Ectodermal cell (in vitro differentiated cells): ENCODE data around the gene CTNNB1.

Source experiments
- H3K27ac ChIP-seq: 2 replicates; pipeline ENCODE4 v1.7.0; 2013; ENCODE audit warnings: mild to moderate bottlenecking, low read depth, low read length; ENCODE audit not compliant: insufficient read depth, poor library complexity, severe bottlenecking
- H3K27me3 ChIP-seq: 2 replicates; pipeline ENCODE4 v1.7.0; 2013; ENCODE audit warnings: mild to moderate bottlenecking, low read length; ENCODE audit not compliant: insufficient read depth, control insufficient read depth, poor library complexity, severe bottlenecking
- H3K36me3 ChIP-seq: one replicate; pipeline ENCODE4 v1.7.0; 2013; ENCODE audit warnings: low read length; ENCODE audit not compliant: control insufficient read depth, insufficient read depth
- H3K4me1 ChIP-seq: one replicate; pipeline ENCODE4 v1.7.0; 2013; ENCODE audit warnings: low read length; ENCODE audit not compliant: control insufficient read depth, insufficient read depth
- H3K4me3 ChIP-seq: 2 replicates; pipeline ENCODE4 v1.7.0; 2013; ENCODE audit warnings: low read depth, low read length, control low read depth; ENCODE audit not compliant: insufficient read depth
- H3K9me3 ChIP-seq: 2 replicates; pipeline ENCODE4 v1.7.0; 2013; ENCODE audit warnings: mild to moderate bottlenecking, low read length, moderate library complexity; ENCODE audit not compliant: control insufficient read depth
- WGBS, 2 experiments: methylation state at CpG; one replicate each; pipeline ENCODE4 v1.1.7; 2013; ENCODE audit warnings: missing lambda C conversion rate in 2 of 2; 5-methylcytosine and 5-hydroxymethylcytosine counted together

The CTNNB1 gene

GRCh38 chr3:41236228-41236627 is 36.9 kb downstream of the CTNNB1 start:
- 75 to 87% methylated on average over 2 of the region's 2 CpGs for WGBS, 2 experiments
- Histone ChIP-seq H3K27me3 (no peaks in the 10 kb centered on the region), H3K9me3 (no peaks in the 10 kb centered on the region), H3K4me3 (no peak overlapping the region), H3K36me3 (peaks cover 39% of the 10 kb centered on the region), H3K27ac (no peak overlapping the region), H3K4me1 (peaks cover 17% of the 10 kb centered on the region)

- Histone ChIP-seq H3K36me3 (peaks cover 44% of the 10 kb centered on the region), H3K27me3 (no peaks in the 10 kb centered on the region), H3K4me3 (no peak overlapping the region), H3K9me3 (no peaks in the 10 kb centered on the region), H3K4me1 (peaks cover 17% of the 10 kb centered on the region), H3K27ac (no peak overlapping the region)
- 96 to 97% methylated on average over 3 of the region's 3 CpGs for WGBS, 2 experiments
These were observed 38.6 kb downstream of the CTNNB1 start for GRCh38 chr3:41237907-41238306.

- WGBS, 2 experiments, result 54 to 63% methylated on average over 2 of the region's 2 CpGs
- H3K9me3 ChIP-seq, result no peaks in the 10 kb centered on the region
- H3K27ac ChIP-seq, result no peak overlapping the region
- no peak overlapping the region for H3K4me3 ChIP-seq
- peaks cover 35% of the 10 kb centered on the region for H3K36me3 ChIP-seq
- H3K27me3 ChIP-seq, result no peaks in the 10 kb centered on the region
- peaks cover 14% of the 10 kb centered on the region for H3K4me1 ChIP-seq
These were observed 40.3 kb downstream of the CTNNB1 start for GRCh38 chr3:41239587-41239986.

- Histone ChIP-seq H3K4me3 (no peak overlapping the region), H3K36me3 (peaks cover 35% of the 10 kb centered on the region), H3K27ac (no peak overlapping the region), H3K9me3 (no peaks in the 10 kb centered on the region), H3K27me3 (no peaks in the 10 kb centered on the region), H3K4me1 (peaks cover under 1% of the 10 kb centered on the region)
- WGBS, 2 experiments, result 98% methylated on average over 4 of the region's 4 CpGs
These were observed 41.9 kb downstream of the CTNNB1 start for GRCh38 chr3:41241161-41241560.

GRCh38 chr3:41241800-41242571 is 42.7 kb downstream of the CTNNB1 start:
- Histone ChIP-seq H3K9me3 (no peaks in the 10 kb centered on the region), H3K27ac (no peak overlapping the region)
- WGBS, 2 experiments, result 93 to 97% methylated on average over 7 of the region's 7 CpGs

GRCh38 chr3:41243183-41243582 is 43.9 kb downstream of the CTNNB1 start:
- Histone ChIP-seq H3K4me3 (no peak overlapping the region), H3K36me3 (peaks cover 20% of the 10 kb centered on the region), H3K4me1 (no peaks in the 10 kb centered on the region), H3K27ac (no peak overlapping the region), H3K9me3 (no peaks in the 10 kb centered on the region), H3K27me3 (no peaks in the 10 kb centered on the region)
- 48 to 50% methylated on average over 2 of the region's 2 CpGs for WGBS, 2 experiments

More at GRCh38 chr3:41241800-41242571, 42.7 kb downstream of the CTNNB1 start:
- Histone ChIP-seq H3K27me3 (no peaks in the 10 kb centered on the region), H3K4me3 (no peak overlapping the region), H3K36me3 (peaks cover 31% of the 10 kb centered on the region), H3K4me1 (no peaks in the 10 kb centered on the region)

- WGBS, 2 experiments, result 72 to 75% methylated on average over 6 of the region's 6 CpGs
- Histone ChIP-seq H3K9me3 (no peaks in the 10 kb centered on the region), H3K36me3 (peaks cover 10% of the 10 kb centered on the region), H3K4me3 (no peak overlapping the region), H3K4me1 (no peaks in the 10 kb centered on the region), H3K27me3 (no peaks in the 10 kb centered on the region), H3K27ac (no peak overlapping the region)
These were observed 45.5 kb downstream of the CTNNB1 start for GRCh38 chr3:41244620-41245336.

GRCh38 chr3:41247055-41248004 is 48.0 kb downstream of the CTNNB1 start:
- H3K27ac ChIP-seq, result no peak overlapping the region
- WGBS, 2 experiments, result 90 to 92% methylated on average over 12 of the region's 12 CpGs

GRCh38 chr3:41248525-41248924 is 49.2 kb downstream of the CTNNB1 start:
- H3K9me3 ChIP-seq, result no peaks in the 10 kb centered on the region
- WGBS, 2 experiments, result 91 to 93% methylated on average over 3 of the region's 3 CpGs
- no peak overlapping the region for H3K4me3 ChIP-seq
- H3K36me3 ChIP-seq, result no peaks in the 10 kb centered on the region
- H3K27ac ChIP-seq, result no peak overlapping the region
- H3K4me1 ChIP-seq, result no peaks in the 10 kb centered on the region
- H3K27me3 ChIP-seq, result no peaks in the 10 kb centered on the region

More at GRCh38 chr3:41247055-41248004, 48.0 kb downstream of the CTNNB1 start:
- Histone ChIP-seq H3K4me3 (no peak overlapping the region), H3K9me3 (no peaks in the 10 kb centered on the region), H3K4me1 (no peaks in the 10 kb centered on the region), H3K27me3 (no peaks in the 10 kb centered on the region), H3K36me3 (no peaks in the 10 kb centered on the region)
